CD4-positive, CD25-positive, alpha-beta regulatory T cell (primary cell): ENCODE results near the gene DONSON. TPM values are rescaled to one million over a fixed set of nuclear protein-coding genes. Genes with fewer than 3 reads are reported as not detected.

Experiments
- ATAC-seq, 2 donors: fragments of 150-1000 bp; cut with Tn5 transposase; one replicate each; pipeline ENCODE4 v1.10.0; 2021; ENCODE audit warnings: low read depth in 2 of 2, moderate number of reproducible peaks in 2 of 2, moderate library complexity in 1 of 2
- DNase-seq, 3 donors: peaks; one replicate each; pipeline versions ENCODE4 v3.0.0 to v3.0.0-alpha.2; 2012 to 2022; ENCODE audit warnings: mixed read lengths in 1 of 3
- H3K27ac ChIP-seq: one replicate; pipeline ENCODE4 v1.7.0; 2013; ENCODE audit warnings: mild to moderate bottlenecking, low read length; ENCODE audit not compliant: insufficient read depth, poor library complexity, severe bottlenecking
- H3K27me3 ChIP-seq: one replicate; pipeline ENCODE4 v1.7.0; 2013; ENCODE audit warnings: low read length; ENCODE audit not compliant: control insufficient read depth, insufficient read depth
- H3K36me3 ChIP-seq: one replicate; pipeline ENCODE4 v1.7.0; 2013; ENCODE audit warnings: mild to moderate bottlenecking, low read length, moderate library complexity; ENCODE audit not compliant: control insufficient read depth, insufficient read depth
- H3K4me1 ChIP-seq: 2 replicates; pipeline ENCODE4 v1.7.0; 2013; ENCODE audit warnings: mild to moderate bottlenecking, low read length; ENCODE audit not compliant: insufficient read depth, control insufficient read depth, poor library complexity, severe bottlenecking
- H3K4me3 ChIP-seq: one replicate; pipeline ENCODE4 v1.7.0; 2013; ENCODE audit warnings: low read depth, mild to moderate bottlenecking, low read length, moderate library complexity
- H3K9me3 ChIP-seq, 2 experiments: 1 replicate in 1 of 2; 2 replicates in 1 of 2; pipeline ENCODE4 v1.7.0; 2013; ENCODE audit warnings: low read length in 2 of 2, mild to moderate bottlenecking in 1 of 2, moderate library complexity in 1 of 2; ENCODE audit not compliant: control insufficient read depth in 2 of 2
- H3K27ac Mint-ChIP-seq, 3 donors: one replicate each; pipeline ENCODE4 v1.8.0; 2020 to 2022; ENCODE audit warnings: mild to moderate bottlenecking in 3 of 3, mixed read lengths in 3 of 3, moderate library complexity in 2 of 3
- H3K27me3 Mint-ChIP-seq: one replicate; pipeline ENCODE4 v1.8.0; 2022; ENCODE audit warnings: mild to moderate bottlenecking, mixed read lengths
- H3K36me3 Mint-ChIP-seq: one replicate; pipeline ENCODE4 v1.8.0; 2020; ENCODE audit warnings: mixed read lengths
- H3K4me1 Mint-ChIP-seq, 4 donors: one replicate each; pipeline ENCODE4 v1.8.0; 2020 to 2022; ENCODE audit warnings: mixed read lengths in 4 of 4, mild to moderate bottlenecking in 1 of 4
- H3K4me3 Mint-ChIP-seq, 4 donors: one replicate each; pipeline ENCODE4 v1.8.0; 2020 to 2022; ENCODE audit warnings: mild to moderate bottlenecking in 4 of 4, mixed read lengths in 4 of 4, moderate library complexity in 3 of 4
- H3K9me3 Mint-ChIP-seq, 7 donors: one replicate each; pipeline ENCODE4 v1.8.0; 2020 to 2022; ENCODE audit warnings: mixed read lengths in 7 of 7, mild to moderate bottlenecking in 3 of 7, moderate library complexity in 2 of 7
- polyA plus RNA-seq, 4 donors: library from polyadenylated mRNA; unstranded; fragments of 300-500 nt; fragmentation: Illumina TruSeq; gene quantifications; one replicate each; pipeline ENCODE4 v1.2.3, GENCODE V29; 2021
- total RNA-seq: library from RNA; stranded (reverse); gene quantifications from one replicate; pipeline ENCODE4 v1.2.3, GENCODE V29; 2022

Gene DONSON
- total and polyA plus RNA-seq, 5 donors from 2014 or later, result 4.2 to 15.2 (median 5.0) TPM

DNA sequence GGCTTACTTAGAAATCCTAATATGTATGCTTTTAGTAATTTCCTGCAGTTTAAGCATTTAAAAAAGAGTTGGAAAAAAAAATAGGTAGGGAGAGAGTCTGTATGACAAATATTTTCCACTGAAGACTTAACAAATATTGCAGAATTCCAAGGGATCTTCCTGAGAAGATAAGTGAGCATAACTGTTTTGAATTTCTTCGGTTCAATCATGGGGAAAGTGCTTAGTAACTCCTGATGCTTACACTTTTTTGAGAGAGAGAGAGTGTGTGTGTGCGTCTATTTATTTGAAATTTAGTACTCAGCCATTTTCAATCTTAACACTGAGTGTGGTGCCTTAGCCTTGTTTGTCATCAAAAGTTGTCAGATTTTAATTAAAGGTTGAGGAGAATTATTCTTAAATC, 27.1 kb downstream of the DONSON start:
- peaks cover 60% of the 10 kb centered on the region for H3K36me3 Mint-ChIP-seq
- DNase-seq (no peak), ATAC-seq (no peak)
- H3K27ac Mint-ChIP-seq, result peak overlapping the region in 2 of 3 donors; percentile 43
- H3K9me3 Mint-ChIP-seq, result no peaks in the 10 kb centered on the region
- peaks cover 38 to 72% (median 55%) of the 10 kb centered on the region in 4 donors for H3K4me1 Mint-ChIP-seq
- Histone ChIP-seq H3K4me1 (peaks cover 18% of the 10 kb centered on the region), H3K36me3 (peaks cover 78% of the 10 kb centered on the region), H3K27me3 (no peaks in the 10 kb centered on the region), H3K27ac (no peak overlapping the region), H3K4me3 (no peak overlapping the region), H3K9me3 (no peaks in the 10 kb centered on the region)
- no peaks in the 10 kb centered on the region for H3K27me3 Mint-ChIP-seq
- no peak overlapping the region for H3K4me3 Mint-ChIP-seq

DNA sequence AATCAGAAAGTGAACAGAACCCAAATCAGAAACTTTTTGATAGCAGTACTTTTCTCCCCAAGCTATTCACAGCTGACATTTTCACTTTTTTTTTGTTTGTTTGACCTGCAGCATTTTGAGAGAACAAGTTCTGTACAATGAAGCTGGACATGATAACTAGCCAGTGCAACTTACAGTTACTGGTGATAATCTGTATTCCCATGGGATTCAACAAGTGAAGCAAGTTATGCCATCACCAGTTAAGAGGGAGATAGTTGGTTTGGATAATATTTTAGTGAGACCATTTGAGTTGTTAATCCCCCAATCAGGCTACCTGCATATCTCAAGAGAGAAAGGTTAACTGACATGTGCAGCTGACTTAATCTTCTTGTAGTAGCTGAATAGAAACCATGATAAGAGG, 27.5 kb downstream of the DONSON start:
- Histone ChIP-seq H3K27me3 (no peaks in the 10 kb centered on the region), H3K36me3 (peaks cover 78% of the 10 kb centered on the region), H3K4me1 (peaks cover 18% of the 10 kb centered on the region), H3K9me3 (no peaks in the 10 kb centered on the region), H3K27ac (peak overlapping the region; percentile 19), H3K4me3 (no peak overlapping the region)
- Mint-ChIP-seq H3K4me3 (no peak overlapping the region), H3K36me3 (peaks cover 64% of the 10 kb centered on the region), H3K4me1 (peaks cover 42 to 75% (median 58%) of the 10 kb centered on the region in 4 donors), H3K27ac (peak overlapping the region in 2 of 3 donors; percentile 1 to 43), H3K9me3 (no peaks in the 10 kb centered on the region), H3K27me3 (no peaks in the 10 kb centered on the region)
- DNase-seq (no peak), ATAC-seq (no peak)

DNA sequence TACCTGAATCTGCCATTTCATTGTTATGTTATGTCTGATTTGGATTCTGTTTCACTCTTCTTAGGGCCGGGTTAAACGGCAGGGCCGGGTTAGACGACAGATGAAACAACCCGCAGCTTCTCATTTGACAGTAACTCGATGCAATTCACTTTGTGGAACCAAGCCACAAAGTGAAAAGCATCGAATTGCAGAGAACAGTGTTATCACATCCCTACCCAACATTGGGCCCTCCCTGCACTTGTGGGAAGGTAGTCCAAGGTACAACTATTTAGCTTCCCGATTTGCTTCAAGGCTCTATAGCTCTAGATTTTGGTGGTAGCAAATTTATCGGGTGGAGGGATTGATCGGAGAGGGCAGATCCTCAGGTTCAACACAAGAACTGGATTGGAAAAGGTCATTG, 28.7 kb downstream of the DONSON start:
- H3K27ac Mint-ChIP-seq, result no peak overlapping the region

DNA sequence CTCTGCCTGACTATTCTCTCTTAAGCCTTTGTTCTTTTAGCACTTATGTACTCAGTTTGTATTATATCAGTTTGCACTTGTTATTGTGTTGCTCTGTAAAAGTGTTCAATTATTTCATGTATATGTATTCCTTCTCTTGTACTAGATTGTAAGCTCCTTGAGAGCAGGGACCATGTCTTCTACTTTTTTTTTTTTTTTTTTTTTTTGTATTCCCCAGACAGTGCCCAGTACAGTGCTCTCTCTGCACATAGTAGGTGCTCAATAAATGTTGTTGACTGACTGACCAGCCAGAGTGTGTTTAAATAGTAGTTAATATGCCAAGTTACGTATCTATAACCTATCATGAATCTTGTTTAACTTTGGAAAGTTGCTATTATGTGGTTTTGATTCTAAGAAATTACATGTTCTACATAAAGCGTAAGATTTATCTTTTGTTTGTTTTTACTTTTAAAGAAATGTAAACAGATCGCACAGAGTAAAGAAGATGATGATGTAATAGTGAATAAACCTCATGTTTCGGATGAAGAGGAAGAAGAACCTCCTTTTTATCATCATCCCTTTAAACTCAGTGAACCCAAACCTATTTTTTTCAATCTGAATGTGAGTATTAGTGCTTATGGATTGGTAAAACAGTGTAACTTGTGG, 29.6 kb downstream of the DONSON start:
- Mint-ChIP-seq H3K9me3 (no peaks in the 10 kb centered on the region), H3K27ac (no peak overlapping the region), H3K27me3 (no peaks in the 10 kb centered on the region), H3K4me3 (peak overlapping the region in 2 of 4 donors; percentile 10 to 74), H3K4me1 (peaks cover 54 to 82% (median 71%) of the 10 kb centered on the region in 4 donors), H3K36me3 (peaks cover 77% of the 10 kb centered on the region)
- H3K9me3 ChIP-seq, result no peaks in the 10 kb centered on the region
- DNase-seq, result no peak
- H3K4me1 ChIP-seq, result peaks cover 15% of the 10 kb centered on the region
- H3K4me3 ChIP-seq, result no peak overlapping the region
- no peaks in the 10 kb centered on the region for H3K27me3 ChIP-seq
- peaks cover 83% of the 10 kb centered on the region for H3K36me3 ChIP-seq
- no peak for ATAC-seq
- H3K27ac ChIP-seq, result no peak overlapping the region

More for the DNA sequence above, 28.7 kb downstream of the DONSON start:
- H3K27me3 ChIP-seq, result no peaks in the 10 kb centered on the region
- ATAC-seq (no peak), DNase-seq (no peak)
- H3K36me3 ChIP-seq, result peaks cover 78% of the 10 kb centered on the region
- H3K9me3 ChIP-seq, result no peaks in the 10 kb centered on the region
- peaks cover 14% of the 10 kb centered on the region for H3K4me1 ChIP-seq
- H3K9me3 Mint-ChIP-seq, result no peaks in the 10 kb centered on the region
- H3K4me3 ChIP-seq, result no peak overlapping the region
- peaks cover 69% of the 10 kb centered on the region for H3K36me3 Mint-ChIP-seq
- peak overlapping the region in 1 of 4 donors; percentile 32 for H3K4me3 Mint-ChIP-seq
- H3K27me3 Mint-ChIP-seq, result no peaks in the 10 kb centered on the region
- peaks cover 46 to 79% (median 63%) of the 10 kb centered on the region in 4 donors for H3K4me1 Mint-ChIP-seq
- H3K27ac ChIP-seq, result no peak overlapping the region

DNA sequence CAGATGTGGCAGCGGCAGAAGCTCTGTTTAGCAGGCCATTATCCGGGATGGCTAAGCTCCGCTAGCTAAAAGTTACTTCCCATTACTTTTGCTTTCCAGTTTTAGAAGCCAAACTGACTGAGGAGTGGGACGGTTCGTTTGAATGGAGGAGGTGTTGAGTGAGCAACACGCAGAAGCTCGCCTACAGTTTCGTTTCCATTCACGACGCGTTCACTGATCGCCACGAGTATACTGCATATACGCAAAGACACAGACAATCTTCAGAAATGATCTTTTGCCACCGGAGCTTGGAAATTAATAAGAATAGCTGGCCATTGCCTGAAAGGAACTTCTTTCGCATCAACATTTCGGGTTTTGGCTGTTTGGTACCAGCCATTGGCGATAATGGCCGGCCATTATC, 31.0 kb downstream of the DONSON start:
- Mint-ChIP-seq H3K4me3 (peak overlapping the region in 1 of 4 donors; percentile 39), H3K36me3 (peaks cover 81% of the 10 kb centered on the region), H3K27me3 (no peaks in the 10 kb centered on the region), H3K9me3 (no peaks in the 10 kb centered on the region), H3K4me1 (peaks cover 47 to 82% (median 70%) of the 10 kb centered on the region in 4 donors), H3K27ac (no peak overlapping the region)
- H3K27me3 ChIP-seq, result no peaks in the 10 kb centered on the region
- no peak overlapping the region for H3K27ac ChIP-seq
- H3K36me3 ChIP-seq, result peaks cover 85% of the 10 kb centered on the region
- peaks cover 20% of the 10 kb centered on the region for H3K4me1 ChIP-seq
- ATAC-seq (no peak), DNase-seq (no peak)
- H3K9me3 ChIP-seq, result no peaks in the 10 kb centered on the region
- H3K4me3 ChIP-seq, result no peak overlapping the region

DNA sequence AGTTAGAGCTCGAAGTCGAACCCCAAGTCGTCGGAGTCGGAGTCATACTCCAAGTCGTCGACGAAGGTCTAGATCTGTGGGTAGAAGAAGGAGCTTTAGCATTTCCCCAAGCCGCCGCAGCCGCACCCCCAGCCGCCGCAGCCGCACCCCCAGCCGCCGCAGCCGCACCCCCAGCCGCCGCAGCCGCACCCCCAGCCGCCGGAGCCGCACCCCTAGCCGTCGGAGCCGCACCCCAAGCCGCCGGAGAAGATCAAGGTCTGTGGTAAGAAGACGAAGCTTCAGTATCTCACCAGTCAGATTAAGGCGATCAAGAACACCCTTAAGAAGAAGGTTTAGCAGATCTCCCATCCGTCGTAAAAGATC, 33.5 kb downstream of the DONSON start:
- H3K4me1 ChIP-seq, result peaks cover 14% of the 10 kb centered on the region
- Mint-ChIP-seq H3K9me3 (no peaks in the 10 kb centered on the region), H3K36me3 (peaks cover 71% of the 10 kb centered on the region), H3K4me3 (peak overlapping the region in 2 of 4 donors; percentile 50 to 69), H3K4me1 (peaks cover 35 to 68% (median 57%) of the 10 kb centered on the region in 4 donors), H3K27ac (no peak overlapping the region), H3K27me3 (no peaks in the 10 kb centered on the region)
- H3K27ac ChIP-seq, result no peak overlapping the region
- peaks cover 85% of the 10 kb centered on the region for H3K36me3 ChIP-seq
- no peaks in the 10 kb centered on the region for H3K27me3 ChIP-seq
- H3K4me3 ChIP-seq, result peak overlapping the region; percentile 7
- no peak for DNase-seq
- no peaks in the 10 kb centered on the region for H3K9me3 ChIP-seq
- ATAC-seq, result no peak

DNA sequence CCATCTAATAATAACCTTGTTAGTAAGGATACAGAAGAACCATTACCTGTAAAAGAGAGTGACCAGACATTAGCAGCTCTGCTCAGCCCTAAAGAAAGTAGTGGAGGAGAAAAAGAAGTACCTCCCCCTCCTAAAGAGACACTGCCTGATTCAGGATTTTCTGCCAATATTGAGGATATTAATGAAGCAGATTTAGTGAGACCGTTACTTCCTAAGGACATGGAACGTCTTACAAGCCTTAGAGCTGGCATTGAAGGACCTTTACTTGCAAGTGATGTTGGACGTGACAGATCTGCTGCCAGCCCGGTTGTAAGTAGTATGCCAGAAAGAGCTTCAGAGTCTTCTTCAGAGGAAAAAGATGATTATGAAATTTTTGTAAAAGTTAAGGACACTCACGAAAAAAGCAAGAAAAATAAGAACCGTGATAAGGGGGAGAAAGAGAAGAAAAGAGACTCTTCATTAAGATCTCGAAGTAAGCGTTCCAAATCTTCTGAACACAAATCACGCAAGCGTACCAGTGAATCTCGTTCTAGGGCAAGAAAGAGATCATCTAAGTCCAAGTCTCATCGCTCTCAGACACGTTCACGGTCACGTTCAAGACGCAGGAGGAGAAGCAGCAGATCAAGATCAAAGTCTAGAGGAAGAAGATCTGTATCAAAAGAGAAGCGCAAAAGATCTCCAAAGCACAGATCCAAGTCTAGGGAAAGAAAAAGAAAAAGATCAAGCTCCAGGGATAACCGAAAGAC, 34.1 kb downstream of the DONSON start:
- Mint-ChIP-seq H3K4me3 (peak overlapping the region in 3 of 4 donors; percentile 51 to 64 (median 56)), H3K9me3 (no peaks in the 10 kb centered on the region), H3K27me3 (no peaks in the 10 kb centered on the region), H3K36me3 (peaks cover 70% of the 10 kb centered on the region), H3K4me1 (peaks cover 39 to 68% (median 57%) of the 10 kb centered on the region in 4 donors), H3K27ac (peak overlapping the region in 1 of 3 donors; percentile 64)
- no peaks in the 10 kb centered on the region for H3K27me3 ChIP-seq
- H3K27ac ChIP-seq, result no peak overlapping the region
- ATAC-seq (no peak), DNase-seq (no peak)
- peaks cover 85% of the 10 kb centered on the region for H3K36me3 ChIP-seq
- H3K4me1 ChIP-seq, result peaks cover 14% of the 10 kb centered on the region
- H3K9me3 ChIP-seq, result no peaks in the 10 kb centered on the region
- no peak overlapping the region for H3K4me3 ChIP-seq
